Right ventricle myocardium superior (tissue), 1 donor: ENCODE measurements around the gene AGO3. TPM values are rescaled to one million over a fixed set of nuclear protein-coding genes. Genes with fewer than 3 reads are reported as not detected.
A peak's percentile ranks its signal among the peaks of the same experiment; 100 is the strongest.

ENCODE experiments used
- ATAC-seq: fragments of 200-7000 bp; cut with Tn5 transposase; one replicate; pipeline ENCODE4 v1.9.1; 2020; ENCODE audit warnings: mild to moderate bottlenecking; ENCODE audit not compliant: poor library complexity
- DNase-seq: peaks from one replicate; pipeline ENCODE4 v3.0.0-alpha.2; 2020
- intact Hi-C: fragments of 100-400 bp; cut with DNase I; formaldehyde crosslinking; loops from one replicate; pipeline ENCODE4 v1.11.2; 2022
- total RNA-seq: library from RNA; stranded (reverse); fragmentation: NEBNext Ultra II Directional; extraction: Animal tissue kit (Norgen Biotek cat#: 25700); gene quantifications from one replicate; pipeline ENCODE4 v1.2.1, GENCODE V29; 2021
- donor health status: DM: no; HTN: yes; CAD: no; lungs with severe emphysema.

AGO3 gene
- total RNA-seq, 1 donor from 2014 or later, result 12.7 TPM

- intact Hi-C loops, result no loop called here
- no peak for ATAC-seq
- DNase-seq, result no peak
Measured at GRCh38 chr1:36055706-36056105, 124.8 kb downstream of the AGO3 start.

DNA sequence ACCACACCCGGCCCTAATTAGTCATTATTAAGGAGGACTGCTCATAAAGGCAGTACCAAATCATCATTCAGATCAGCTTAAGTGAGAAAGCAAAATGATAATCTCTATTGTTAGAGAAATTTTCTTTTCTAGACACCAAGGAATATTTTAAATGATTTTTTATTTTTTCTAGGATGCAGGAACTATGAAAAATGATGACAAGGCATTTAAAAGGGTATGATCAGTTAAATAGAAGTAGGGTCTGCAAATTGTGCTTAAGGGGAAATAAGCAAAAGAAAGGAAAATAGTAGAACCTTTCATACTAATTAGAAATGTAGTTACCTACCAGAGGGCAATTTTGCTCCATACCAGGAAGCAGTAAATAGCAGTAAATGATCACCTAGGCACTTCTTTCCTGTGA, 131.4 kb downstream of the AGO3 start:
- ATAC-seq, result no peak
- intact Hi-C loops, result no loop called here
- no peak for DNase-seq

GRCh38 chr1:36067871-36068270, 137.0 kb downstream of the AGO3 start:
- no peak for ATAC-seq
- no peak for DNase-seq

DNA sequence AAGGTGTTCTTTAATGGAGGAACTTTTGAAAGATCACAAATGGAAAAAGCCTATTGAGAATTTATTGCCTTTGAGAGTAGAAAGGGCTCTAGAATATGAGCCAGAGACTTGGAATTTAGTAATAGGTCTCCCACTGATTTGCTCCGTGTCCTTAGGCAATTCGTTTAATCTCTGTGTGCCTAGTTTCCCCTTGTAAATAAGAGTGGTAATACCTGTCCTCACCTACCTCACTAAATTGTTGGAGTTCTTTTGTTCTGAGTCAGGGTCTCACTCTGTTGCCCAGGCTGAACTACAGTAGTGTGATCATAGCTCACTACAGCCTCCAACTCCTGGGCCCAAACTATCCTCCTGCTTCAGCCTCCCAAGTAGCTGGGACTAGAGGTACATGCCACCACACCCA, 138.0 kb downstream of the AGO3 start:
- intact Hi-C loops, result no loop called here
- ATAC-seq, result no peak
- no peak for DNase-seq

More at GRCh38 chr1:36067871-36068270, 137.0 kb downstream of the AGO3 start:
- intact Hi-C loops, result no loop called here

- intact Hi-C loops, result no loop called here
- ATAC-seq (no peak), DNase-seq (no peak)
Measured at GRCh38 chr1:36070349-36070748, 139.4 kb downstream of the AGO3 start.

DNA sequence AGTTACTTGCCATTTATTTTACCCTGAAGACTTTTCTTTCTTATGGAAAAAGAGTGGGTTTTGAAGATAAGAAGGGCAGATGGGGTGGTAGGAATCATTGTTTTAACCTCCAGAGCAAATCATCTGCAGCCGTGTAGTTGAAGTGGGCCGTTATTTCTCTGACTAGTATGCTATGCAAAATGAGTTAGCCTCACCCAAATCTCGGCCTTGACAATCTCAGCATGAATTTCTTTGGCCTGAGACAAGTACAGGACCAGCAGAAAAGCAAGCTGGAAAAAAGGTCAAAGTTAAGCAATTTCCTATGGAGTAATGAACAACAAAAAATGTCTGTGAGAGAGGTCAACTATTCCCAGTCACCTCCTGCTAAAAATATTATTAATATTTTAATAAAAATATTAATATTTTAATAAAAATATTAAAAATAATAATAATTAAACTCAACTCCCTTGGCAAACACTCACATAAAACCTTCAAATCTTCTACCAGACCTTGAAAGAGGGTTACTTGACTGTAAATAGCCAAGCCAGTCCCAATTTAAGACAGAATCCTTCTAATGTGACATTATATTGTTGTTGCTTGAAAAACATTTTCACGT, 146.2 kb downstream of the AGO3 start:
- DNase-seq (no peak), ATAC-seq (no peak)
- intact Hi-C loops, result no loop called here

DNA sequence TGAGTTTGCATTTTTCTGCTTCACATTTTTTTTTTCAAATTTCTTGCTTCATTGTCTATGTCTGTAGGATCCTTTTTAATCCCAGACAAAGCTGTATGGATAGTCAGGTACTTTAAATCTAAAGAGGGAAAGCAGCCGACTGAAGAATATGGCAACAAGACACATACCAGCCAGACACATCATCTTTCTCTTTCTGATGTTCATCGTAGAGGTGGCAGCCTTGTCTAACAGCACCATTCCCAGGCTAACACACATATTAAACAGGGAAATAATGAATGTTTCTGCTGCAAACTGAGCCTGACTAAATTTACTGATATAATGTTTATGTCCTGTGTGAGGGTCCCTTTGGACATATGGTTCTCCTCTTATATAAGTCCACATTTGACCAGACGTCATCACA, 149.3 kb downstream of the AGO3 start:
- DNase-seq (no peak), ATAC-seq (no peak)
- intact Hi-C loops, result no loop called here

- DNase-seq (no peak), ATAC-seq (no peak)
- intact Hi-C loops, result no loop called here
Measured at GRCh38 chr1:36080801-36081200, 149.9 kb downstream of the AGO3 start.

GRCh38 chr1:36081926-36082485, 151.1 kb downstream of the AGO3 start:
- intact Hi-C loops, result no loop called here
- DNase-seq (no peak), ATAC-seq (no peak)

GRCh38 chr1:36083219-36083618, 152.3 kb downstream of the AGO3 start:
- intact Hi-C loops, result no loop called here

GRCh38 chr1:36083635-36084496, 153.0 kb downstream of the AGO3 start, which contains the start of gene TEKT2:
TSS of gene TEKT2 (plus strand) at chr1:36084094. CDS start at chr1:36084922, 828 bp downstream.
- intact Hi-C loops, result no loop called here
- peak; percentile 11 for ATAC-seq
- DNase-seq, result no peak

More at GRCh38 chr1:36083219-36083618, 152.3 kb downstream of the AGO3 start:
- ATAC-seq, result no peak
- no peak for DNase-seq

- DNase-seq (no peak), ATAC-seq (no peak)
- intact Hi-C loops, result no loop called here
Measured at GRCh38 chr1:36084497-36085115, 153.7 kb downstream of the AGO3 start.

DNA sequence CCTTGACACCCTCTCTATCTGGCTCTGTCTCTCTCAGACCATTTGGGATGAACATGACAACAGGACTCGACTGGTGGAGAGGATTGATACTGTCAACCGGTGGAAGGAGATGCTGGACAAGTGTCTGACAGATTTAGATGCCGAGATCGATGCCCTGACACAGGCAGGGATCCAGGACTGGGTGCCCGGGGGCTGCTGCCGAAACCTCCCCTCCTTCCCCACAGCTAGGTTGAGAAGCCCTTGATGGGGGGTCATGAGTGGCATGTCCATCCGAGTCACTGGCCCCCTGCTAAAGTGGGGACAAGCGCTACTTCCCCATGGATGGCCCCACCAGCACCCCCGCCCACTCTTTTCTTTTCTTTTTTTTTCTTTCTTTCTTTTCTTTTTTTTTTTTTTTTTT, 154.2 kb downstream of the AGO3 start:
- intact Hi-C loops, result no loop called here
- no peak for ATAC-seq
- no peak for DNase-seq

DNA sequence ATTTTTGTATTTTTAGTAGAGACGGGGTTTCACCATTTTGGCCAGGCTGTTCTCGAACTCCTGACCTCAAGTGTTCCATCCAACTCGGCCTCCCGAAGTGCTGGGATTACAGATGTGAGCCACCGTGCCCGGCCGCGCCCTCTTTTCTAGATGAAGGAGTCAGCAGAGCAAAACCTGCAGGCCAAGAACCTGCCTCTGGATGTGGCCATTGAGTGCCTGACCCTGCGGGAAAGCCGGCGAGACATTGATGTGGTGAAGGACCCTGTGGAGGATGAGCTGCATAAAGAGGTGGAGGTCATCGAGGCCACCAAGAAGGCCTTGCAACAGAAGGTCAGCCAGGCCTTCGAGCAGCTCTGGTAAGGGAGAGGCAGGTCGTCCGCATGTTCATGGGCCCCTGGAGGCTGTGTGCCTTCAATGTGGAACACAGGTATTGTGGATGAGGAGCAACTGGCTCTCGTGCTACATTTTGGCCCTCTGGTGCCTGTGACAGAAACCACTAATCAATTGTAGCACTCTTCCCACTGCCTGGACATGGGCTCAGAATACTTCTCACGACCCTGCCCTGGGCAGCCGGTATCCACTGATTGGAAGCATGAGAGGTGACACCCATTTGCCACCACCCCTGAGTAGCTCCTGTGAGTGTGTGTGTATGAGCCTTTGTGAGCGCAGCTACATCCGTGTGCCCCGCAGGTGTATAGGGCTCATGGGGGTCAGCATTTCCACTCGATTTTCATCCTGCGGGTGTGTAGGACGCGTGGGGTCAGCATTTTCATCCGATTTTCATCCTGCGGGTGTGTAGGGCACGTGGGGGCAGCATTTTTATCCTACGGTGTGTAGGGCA, 155.0 kb downstream of the AGO3 start:
- no peak for DNase-seq
- intact Hi-C loops, result no loop called here
- ATAC-seq, result no peak

GRCh38 chr1:36086529-36087232, 155.8 kb downstream of the AGO3 start:
- intact Hi-C loops, result no loop called here
- ATAC-seq (no peak), DNase-seq (no peak)

DNA sequence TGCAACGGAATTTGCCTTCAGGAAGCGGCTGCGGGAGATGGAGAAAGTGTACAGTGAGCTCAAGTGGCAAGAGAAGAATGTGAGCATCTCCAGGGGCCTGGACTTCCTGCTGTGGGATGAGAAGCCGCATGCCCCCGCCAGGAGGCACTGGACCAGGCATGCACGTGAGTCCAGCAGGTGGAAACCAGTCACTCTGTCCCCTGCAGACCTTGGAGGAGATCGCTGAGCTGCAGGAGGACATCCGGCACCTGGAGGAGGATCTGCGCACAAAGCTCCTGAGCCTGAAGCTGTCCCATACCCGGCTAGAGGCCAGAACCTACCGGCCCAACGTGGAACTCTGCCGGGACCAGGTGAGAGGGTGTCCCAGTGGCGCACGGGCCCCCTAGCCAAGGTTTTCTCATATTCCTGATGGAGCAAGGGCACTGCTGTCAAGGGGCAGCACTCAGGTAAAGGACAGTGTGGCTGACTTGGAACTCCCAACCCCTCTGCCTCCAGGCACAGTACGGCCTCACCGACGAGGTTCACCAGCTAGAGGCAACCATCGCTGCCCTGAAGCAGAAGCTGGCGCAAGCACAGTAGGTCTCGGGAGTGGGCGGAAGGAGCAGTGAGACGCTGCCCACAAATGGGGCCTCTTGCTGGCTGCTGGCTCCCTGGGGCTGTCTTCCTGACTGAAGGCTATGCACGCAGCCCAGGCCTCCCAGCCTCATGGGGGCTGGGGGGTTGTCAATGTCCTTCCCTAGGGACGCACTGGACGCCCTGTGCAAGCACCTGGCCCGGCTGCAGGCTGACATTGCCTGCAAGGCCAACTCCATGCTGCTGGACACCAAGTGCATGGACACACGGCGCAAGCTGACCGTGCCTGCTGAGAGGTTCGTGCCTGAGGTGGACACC, 156.6 kb downstream of the AGO3 start:
- ATAC-seq (no peak), DNase-seq (no peak)
- intact Hi-C loops, result no loop called here

DNA sequence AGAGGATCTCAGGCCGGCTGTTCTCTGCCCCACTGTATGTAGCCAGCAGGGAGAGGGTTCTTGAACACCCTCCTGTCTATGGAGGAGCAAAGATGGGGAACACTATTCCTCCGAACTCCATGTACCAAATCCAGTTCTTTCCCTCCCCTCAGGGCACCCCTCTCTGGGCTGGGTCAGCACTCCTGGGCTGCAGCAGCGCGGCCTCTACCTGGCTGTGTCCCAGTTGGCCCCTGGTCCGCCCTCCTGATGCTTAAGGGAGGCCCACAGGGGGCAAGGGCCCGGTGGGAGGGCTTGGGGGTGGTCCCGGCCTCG, 157.3 kb downstream of the AGO3 start:
- DNase-seq (no peak), ATAC-seq (peak; percentile 5)

More for the DNA sequence above, 157.3 kb downstream of the AGO3 start:
- intact Hi-C loops, result no loop called here
